Stimulated activated CD8-positive, alpha-beta memory T cell treated with anti-CD3 and anti-CD28 coated beads, Interleukin-4, amount 100 ng/mL, for 24 hours (primary cell): ENCODE measurements around the gene CDK3.
"Not testable (repeated sequence)": the region's sequence is repeated elsewhere in the genome, so short reads cannot be mapped to it uniquely, and the experiment has no call there.

Source experiments
- DNase-seq: peaks from one replicate; pipeline ENCODE4 v3.0.0-alpha.2; 2020; ENCODE audit warnings: low read depth

Gene CDK3

DNA sequence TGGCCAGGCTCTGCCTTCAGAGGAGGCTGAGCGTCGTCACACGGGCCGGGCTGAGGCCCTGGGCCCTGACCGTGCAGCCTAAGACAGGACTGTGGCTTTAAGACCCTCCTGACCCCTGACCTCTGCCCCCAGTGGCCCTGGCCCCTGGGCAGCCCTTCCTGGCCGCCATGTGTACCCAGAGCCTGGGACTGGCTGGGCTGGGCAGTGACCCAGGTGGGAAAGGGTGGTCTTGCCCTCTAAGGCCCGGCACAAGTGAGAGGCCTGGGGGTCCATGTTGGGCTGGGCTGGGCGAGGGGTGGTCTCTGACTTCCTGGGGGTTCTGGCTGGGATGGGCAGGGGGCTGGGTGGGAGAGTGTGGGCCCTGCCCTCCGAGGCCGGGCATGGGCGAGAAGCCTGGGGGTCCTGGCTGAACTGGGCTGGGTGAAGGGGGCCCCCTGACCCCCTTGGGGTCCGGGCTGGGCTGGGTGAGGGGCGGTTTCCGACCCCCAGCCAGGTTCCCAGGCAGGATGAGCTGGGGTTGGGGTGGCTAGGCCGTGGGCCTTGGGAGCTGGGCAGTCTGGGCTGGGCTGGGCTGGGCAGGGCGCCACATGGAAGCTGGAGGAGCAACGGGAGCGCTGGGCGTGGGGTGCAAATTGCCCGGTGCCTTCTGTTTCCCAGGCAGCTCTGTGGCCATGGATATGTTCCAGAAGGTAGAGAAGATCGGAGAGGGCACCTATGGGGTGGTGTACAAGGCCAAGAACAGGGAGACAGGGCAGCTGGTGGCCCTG lies at the start of gene CDK3:
TSS of gene CDK3 (plus strand) at position 101 of the 767 bp plus-strand sequence. CDS start at position 672, 571 bp downstream.
- no peak for DNase-seq

GRCh38 chr17:75950855-75951554 lies 49.6 kb upstream of the CDK3 start:
- DNase-seq = no peak

GRCh38 chr17:75959051-75959838 lies 41.4 kb upstream of the CDK3 start:
- DNase-seq = no peak

- DNase-seq = no peak
Observed at GRCh38 chr17:75959839-75960511, 40.7 kb upstream of the CDK3 start.

DNA sequence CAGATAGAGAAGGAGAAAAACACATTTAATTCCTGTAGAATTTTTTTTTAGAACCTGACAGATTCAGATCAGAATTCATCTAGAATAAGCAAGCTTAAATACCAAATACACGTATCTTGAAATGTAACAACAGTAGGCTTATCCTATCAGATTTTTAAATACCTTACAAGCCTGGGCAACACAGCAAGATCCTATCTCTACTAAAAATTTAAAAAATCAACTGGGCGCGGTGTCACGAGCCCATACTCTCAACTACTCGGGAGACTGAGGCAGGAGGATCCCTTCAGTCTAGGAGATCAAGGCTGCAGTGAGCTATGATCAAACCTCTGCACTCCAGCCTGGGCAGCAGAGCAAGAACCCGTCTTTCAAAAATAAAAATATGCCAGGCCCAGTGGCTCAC lies 35.2 kb upstream of the CDK3 start:
- DNase-seq = no peak

DNA sequence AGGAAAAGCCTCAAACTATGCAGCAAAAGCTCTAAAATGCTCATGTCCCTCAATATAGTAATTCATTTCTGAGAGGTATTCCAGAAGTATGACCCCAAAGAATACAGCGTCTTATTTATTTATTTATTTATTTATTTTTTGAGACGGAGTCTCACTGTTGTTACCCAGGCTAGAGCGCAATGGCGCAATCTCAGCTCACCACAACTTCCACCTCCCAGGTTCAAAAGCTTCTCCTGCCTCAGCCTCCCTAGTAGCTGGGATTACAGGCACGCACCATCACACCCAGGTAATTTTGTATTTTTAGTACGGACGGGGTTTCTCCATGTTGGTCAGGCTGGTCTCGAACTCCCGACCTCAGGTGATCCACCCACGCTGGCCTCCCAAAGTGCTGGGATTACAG lies 31.6 kb upstream of the CDK3 start:
- DNase-seq = not testable (repeated sequence)

DNA sequence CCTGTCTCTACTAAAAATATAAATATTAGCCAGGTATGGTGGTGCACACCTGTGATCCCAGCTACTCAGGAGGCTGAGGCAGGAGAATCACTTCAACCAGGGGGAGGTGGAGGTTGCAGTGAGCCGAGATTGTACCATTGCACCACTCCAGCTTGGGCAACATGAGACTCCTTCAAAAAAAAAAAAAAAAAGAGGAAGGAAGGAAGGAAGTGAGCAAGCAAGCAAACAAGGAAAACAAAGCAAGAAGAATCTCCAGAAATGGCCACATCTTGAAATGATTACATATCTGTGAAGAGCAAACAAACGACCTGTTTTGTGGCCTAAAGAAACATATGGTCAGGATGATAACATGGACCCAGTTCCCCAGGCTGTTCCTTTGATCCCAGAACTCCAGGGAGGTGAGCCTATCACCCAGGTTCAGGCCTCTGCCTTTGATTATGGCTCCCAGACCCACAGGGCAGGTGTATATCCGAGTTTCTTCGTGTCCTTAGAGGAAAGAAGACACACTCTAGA lies 30.6 kb upstream of the CDK3 start:
- no peak for DNase-seq

DNA sequence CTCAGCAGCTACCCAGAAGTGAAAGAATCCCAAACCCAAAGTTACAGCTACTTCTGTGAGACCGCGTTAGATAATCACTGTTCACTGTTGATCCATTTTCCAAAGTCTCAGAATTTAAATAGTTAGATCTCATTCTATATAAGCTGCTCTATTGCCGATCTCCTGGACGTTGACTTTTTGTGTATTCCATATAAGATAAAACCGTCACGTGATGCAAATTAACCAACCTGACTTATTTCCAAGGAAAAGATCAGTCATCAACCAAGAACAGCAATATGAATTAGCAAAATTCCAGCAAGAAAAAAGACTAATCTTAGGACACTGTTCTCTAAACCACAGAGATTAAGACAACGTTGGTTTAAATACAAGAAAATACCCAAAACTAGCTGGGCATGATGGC lies 30.0 kb upstream of the CDK3 start:
- DNase-seq = no peak

- DNase-seq = not testable (repeated sequence)
Observed at GRCh38 chr17:75975187-75975586, 25.5 kb upstream of the CDK3 start.

- no peak for DNase-seq
Observed at GRCh38 chr17:75975757-75976174, 24.9 kb upstream of the CDK3 start.

DNA sequence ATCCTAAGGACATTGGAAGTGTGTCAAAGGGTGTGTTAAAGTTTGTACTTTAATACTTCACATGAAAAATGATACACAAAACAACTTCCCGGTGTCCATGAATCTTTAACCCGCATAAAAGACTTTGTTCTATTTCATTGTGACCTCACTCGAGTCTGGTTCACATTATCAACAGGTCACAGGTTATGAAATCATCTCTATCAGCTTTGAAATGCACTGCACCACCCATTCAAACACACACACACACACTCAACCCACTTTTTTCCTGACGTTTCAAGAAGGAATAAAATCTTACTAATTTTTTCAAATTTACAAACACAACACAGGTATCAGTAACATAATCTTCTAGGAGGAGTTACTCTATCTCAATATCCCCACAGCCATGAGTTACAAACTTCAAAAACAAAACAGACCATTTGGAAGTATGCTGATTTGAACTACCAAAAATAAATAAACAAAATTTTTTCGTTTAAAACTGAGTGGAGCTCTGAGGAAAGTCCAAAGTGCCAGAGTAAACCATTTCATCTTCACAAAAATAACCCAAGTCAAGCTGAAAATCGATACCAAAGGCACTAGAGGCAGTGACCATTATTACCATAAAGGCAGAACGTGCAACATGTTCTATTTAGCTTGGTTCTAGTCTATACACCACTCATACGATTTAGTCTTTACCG lies 24.3 kb upstream of the CDK3 start:
- DNase-seq = no peak

DNA sequence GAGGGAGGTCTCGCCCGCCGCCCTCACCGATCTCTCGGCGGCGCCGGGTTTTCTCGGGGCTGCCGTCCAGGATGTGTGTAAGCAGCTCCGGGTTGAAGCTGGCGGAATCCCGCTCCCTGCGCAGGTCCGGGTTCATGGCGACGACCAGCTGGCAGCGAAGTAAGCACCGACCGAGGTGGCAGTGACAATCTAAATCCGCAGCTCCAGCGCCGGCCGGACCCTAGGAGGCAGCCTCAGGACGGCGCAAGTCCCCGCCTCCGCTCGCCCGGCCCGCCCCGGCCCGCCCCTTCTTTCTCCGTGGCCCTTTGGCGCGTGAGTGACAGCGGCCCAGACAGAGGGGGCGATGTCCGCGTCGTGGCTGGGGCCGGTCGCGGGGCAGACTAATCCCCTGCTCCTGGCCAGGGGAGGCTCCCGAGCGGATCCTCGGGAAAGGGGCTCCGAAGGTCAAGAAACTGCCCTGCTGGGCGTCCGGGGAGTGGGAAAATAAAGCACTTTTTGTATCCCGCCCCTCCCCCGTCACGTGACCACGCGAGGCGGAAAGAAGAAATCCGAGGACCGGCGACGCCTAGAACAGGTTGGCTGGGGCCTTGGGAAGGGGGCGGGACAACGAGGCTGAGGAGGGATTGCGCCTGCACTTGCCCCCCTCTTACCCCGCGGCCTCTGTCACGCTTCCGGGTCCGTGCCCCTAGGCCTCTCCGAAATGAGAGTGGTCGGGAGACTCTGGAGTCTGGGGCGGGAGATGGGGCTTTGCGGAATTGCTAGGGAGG lies 21.5 kb upstream of the CDK3 start, which contains the start of the genes ACOX1 and TEN1:
TSS of gene ACOX1 (minus strand) at position 229 of the 767 bp plus-strand sequence. CDS start at position 136, 93 bp downstream.
TSS of gene TEN1 (plus strand) at position 303 of the 767 bp plus-strand sequence. CDS start 6,953 bp downstream, outside the sequence.
- DNase-seq = peak; percentile 95

DNA sequence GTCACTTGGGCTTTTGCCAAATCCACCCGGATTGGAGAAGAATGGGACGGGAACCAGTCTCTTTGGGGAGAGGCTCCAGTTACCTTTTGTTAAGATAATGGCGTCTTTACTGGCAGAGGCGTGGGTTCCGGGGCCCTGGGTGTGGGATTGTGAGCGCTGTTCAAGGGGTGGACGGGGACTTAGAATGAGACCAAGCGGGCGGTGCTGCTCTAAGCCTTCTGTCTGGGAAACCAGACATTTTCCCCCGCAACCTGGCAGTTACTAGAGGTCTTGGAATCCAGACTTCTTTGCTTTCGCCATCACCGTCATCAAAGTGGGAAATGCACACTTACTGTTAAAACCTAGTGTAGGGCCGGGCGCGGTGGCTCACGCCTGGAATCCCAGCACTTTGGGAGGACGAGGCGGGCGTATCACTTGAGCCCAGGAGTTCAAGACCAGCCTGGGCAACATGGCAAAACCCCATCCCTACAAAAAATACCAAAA lies 20.9 kb upstream of the CDK3 start:
- DNase-seq = no peak

DNA sequence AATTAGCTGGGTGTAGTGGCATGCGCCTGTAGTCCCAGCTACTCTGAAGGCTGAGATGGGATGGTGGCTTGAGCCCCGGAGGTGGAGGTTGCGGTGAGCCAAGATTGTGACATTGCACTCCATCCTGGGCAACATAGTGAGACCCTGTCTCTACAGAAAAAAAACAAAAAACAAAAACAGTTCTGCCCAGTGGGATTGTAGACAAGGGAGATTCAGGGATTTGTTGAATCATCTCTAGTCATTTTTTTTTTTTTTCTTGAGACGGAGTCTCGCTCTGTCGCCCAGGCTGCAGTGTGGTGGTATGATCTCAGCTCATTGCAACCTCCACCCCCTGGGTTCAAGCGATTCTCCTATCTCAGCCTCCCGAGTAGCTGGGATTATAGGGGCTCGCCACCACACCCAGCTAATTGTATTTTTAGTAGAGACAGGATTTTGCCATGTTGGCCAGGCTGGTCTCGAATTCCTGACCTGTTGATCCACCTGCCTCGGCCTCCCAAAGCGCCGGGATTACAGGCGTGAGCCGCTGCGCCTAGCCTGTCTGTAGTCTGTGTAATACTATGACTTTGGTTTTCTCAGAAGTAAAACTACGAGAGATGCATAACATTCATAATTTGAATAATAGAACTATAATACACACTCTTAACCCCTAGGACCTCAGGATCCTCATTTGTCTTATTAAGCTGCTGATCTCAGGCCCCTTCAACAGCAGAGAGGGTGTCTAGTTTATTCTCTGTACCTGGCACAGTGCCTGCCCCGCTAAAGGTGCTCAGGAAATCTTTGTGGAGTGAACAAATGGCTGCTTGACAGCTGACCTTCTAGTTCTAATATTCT lies 20.3 kb upstream of the CDK3 start:
- no peak for DNase-seq

DNA sequence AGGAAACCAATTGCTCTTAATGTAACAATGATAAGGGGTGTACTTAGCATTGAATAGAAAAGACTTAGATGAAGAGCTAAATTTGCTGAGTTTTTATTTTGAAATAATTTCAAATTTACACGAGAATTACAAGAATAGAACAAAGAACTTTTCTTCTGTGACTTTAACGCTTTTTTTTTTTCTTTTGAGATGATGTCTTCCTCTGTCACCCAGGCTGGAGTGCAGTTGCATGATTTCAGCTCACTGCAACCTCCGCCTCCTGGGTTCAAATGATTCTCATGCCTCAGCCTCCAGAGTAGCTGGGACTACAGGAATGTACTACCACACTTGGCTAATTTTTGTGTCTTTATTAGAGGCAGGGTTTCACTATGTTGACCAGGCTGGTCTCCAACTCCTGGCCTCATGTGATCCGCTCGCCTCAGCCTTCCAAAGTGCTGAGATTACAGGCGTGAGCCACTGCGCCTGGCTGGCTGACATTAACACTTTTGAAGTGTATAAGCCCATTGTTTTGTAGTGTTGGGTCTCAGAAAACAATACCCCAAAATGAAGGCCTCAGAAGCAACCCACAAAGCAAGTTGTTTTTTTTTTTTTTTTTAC lies 19.5 kb upstream of the CDK3 start:
- DNase-seq = no peak

DNA sequence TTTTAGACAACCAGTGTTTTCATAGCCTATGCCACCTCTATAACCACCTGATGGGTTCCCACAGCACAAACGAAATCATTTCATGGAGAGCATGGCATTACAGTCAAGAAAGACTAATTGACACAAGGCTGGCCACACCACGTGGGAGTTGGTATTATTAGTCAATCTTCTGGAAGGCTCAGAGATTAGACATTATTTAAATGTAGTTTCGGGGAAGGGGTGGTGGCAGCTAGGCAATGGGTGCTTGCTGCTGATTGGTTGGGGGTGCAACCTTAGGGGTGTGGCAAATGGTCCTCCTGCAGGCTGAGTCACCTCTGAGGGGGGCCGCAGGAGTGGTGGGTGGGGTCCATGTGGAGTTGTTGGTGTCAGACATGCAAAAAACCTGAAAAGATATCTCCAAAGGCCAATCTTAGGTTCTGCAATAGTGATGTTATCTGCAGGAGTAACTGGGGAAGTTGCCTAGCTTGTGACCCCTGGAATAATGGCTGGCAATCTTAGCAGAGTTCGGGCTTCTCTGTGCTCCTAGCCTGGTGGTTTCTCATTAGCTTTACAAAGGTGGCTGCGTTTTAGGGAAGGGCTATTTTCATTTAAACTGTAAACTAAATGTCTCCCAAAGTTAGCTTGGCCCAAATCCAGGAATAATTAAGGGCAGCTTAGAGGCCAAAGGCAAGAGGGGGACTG lies 17.0 kb upstream of the CDK3 start:
- DNase-seq = no peak

- DNase-seq = no peak
Observed at GRCh38 chr17:75985986-75986385, 14.7 kb upstream of the CDK3 start.

GRCh38 chr17:75987041-75987440 lies 13.6 kb upstream of the CDK3 start:
- no peak for DNase-seq
